ENCODE results near the gene SPATA6L.
A peak's percentile ranks its signal among the peaks of the same experiment; 100 is the strongest.

SPATA6L gene

GRCh38 chr9:4666042-4666699 is at the start of gene SPATA6L:
Gene SPATA6L (minus strand): TSS chr9:4666480. CDS start chr9:4666250, 230 bp downstream.
- peak in 1 of 2 donors; percentile 23 for DNase-seq (ENCODE audit: low read depth in 2 of 2)

DNA sequence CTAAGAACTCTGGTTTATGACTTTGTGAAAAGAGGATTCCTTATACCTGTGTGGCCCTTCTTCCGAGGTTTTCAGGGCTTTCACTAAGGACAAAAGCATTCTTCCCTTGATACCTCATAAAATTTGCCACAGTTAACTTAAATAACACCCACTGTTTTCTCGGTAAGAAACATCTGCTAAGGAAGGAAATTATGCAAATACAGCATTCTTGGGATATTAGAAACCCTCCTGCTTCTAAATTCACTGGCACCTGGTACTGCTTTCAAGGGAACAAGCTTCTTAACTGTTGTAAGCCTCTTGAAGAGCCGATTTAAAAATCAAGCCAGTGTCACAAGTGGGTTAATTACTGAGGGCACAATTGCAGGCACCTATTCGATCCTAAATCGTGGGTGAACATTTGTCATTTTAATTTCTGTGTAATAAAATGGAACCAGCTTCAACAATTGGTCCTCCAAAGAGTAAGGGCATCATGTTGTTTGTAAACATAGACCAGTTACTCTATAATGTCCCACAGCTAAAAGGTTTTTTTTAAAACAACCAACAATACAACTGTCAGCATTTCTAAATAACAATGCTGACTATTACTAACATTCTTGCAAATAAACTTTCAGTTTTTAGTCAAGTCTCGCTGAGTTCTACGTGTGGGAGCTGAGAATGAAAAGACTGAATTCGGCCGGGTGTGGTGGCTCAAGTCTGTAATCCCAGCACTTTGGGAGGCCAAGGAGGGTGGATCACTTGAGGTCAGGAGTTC is 48.2 kb upstream of the SPATA6L start:
- no peak for DNase-seq (ENCODE audit: low read depth in 2 of 2)

DNA sequence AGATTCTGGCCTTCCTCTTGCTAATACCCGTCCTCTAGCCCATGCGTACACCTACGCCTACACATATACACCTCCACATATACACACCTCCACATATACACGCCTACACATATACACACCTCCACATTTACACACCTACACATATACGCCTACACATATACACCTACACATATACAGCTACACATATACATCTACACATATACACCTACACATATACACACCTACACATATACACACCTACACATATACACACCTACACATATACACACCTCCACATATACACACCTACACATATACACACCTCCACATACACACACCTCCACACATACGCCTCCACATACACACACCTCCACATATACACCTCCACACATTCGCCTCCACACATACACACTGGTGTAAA is 47.6 kb upstream of the SPATA6L start:
- no peak for DNase-seq (ENCODE audit: low read depth in 2 of 2)

- no peak for DNase-seq (ENCODE audit: low read depth in 2 of 2)
Measured at GRCh38 chr9:4709380-4709779, 43.1 kb upstream of the SPATA6L start.

DNA sequence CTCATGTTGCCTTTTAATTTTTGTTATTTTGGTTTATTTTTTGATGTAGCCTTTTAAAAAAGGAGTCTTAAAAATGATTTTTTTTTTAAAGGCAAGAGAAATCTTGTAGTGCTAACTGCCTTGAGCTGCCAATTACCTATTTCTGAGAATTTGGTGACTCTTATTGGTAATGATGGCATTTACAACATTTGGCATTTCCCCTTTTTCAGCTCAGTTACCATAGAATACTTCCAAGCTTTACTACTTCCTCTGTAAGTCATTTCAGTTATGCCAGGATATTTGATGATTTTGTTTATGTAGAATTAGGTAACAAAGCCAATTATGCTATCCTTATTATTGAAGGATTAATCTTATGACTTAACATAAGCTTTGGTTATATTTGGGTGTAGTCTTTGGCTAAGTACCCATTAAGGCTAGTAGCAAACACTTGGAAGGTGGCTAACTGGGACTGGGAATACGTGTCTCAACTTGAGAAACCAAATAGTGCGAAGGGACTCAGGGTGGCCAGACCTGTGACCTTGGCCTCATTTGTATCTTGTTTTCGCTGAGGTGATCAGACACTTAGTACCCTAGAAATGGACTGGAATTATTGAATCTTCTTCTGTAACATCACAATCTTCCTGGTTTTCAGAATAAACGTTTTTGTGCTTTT is 40.8 kb upstream of the SPATA6L start:
- DNase-seq (ENCODE audit: low read depth in 2 of 2) = no peak

GRCh38 chr9:4706021-4706420 is 39.7 kb upstream of the SPATA6L start:
- DNase-seq (ENCODE audit: low read depth in 2 of 2) = no peak

DNA sequence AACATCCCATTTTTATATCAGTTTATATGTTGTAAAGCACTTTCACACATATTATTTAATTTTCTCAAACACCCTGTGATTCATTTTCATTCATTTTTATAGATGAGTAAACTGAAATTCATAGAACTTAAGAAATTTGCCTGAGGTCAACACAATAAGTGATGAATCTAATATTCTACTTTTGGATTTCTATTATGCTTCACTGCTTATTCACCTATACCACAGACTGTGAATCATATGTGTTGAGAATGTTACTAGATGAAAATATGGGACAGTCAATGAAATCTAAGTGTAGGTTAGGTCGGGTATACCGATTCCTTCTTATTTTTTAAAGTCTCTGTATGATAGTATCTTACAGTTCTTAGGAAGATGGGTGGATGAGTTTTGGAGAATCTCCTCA is 37.8 kb upstream of the SPATA6L start:
- DNase-seq (ENCODE audit: low read depth in 2 of 2) = no peak

DNA sequence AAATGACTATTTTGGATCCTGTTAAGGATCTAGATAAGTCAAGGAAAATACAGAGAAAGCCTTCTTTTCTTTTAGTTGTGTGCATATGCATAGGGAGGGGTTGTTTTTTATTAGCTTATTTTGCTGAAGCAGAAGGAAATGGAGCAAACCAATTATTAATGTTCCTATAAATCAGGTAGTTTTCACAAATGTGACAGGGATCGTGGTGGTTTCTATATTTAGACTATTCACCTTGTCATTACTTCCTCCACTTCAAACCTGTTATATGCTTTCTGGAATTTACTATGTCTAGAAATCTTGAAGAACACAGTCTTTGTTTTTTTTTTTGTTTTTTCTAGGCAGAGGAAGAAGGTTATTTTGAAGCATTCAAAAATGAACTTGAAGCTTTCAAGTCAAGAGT is 35.2 kb upstream of the SPATA6L start:
- no peak for DNase-seq (ENCODE audit: low read depth in 2 of 2)

DNA sequence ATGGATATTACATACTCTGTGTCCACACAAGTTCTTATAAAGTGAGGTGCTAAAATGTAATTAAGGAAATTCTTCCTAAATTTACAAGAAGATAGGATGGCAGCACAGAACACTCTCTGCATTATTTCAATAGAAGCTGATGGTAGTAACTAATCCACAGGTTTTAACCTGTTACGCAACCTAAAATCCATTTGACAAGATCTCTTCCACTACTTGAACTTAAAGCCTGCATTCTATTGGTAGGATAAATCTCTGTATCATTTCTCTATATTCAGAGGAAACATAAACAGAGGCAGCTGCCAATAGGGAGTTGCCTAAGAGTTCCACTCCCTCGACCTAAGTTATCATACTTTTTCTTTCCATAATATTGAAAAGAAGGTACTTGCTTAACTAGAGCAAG is 34.7 kb upstream of the SPATA6L start:
- no peak for DNase-seq (ENCODE audit: low read depth in 2 of 2)

- DNase-seq (ENCODE audit: low read depth in 2 of 2) = no peak
Measured at GRCh38 chr9:4700091-4700490, 33.8 kb upstream of the SPATA6L start.

DNA sequence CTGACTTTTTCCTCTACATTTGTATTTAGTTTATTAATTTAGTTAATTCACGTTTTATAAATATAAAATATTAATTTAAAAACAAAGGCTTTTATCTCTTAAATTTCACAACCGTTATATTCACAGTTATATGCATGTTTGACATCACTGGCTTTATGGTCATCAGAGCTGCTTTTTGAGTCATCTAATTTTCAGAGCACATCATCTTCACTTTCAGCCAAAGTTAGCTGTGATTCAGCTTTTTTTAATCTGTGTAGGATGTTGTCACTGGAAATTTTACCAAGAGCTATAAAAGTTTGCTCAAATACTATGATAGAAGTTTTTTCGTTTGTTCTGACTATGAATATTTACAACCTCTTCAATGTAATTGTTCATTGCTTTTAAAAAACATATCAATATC is 25.5 kb upstream of the SPATA6L start:
- DNase-seq (ENCODE audit: low read depth in 2 of 2) = no peak

GRCh38 chr9:4690144-4690543 is 23.9 kb upstream of the SPATA6L start:
- no peak for DNase-seq (ENCODE audit: low read depth in 2 of 2)

DNA sequence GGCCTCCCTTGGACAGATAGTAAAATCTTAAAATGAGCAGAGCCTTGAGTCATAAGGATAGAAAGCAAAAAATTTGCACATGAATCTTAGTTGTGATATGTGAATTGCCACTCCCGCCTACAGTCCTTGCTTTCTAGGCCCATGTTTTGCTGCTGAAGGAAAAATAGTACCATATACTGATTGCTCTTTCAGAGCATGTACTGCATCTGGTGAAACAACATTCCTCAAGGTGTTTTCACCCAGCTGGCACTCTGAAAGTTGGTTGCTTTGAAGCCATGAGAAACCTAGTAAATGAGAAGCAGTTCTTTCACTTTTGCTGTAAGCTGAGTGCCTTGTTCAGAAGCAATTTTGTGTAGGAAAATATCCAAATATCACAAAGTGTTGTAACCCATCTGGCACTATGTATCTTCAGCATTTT is 23.4 kb upstream of the SPATA6L start:
- no peak for DNase-seq (ENCODE audit: low read depth in 2 of 2)

- no peak for DNase-seq (ENCODE audit: low read depth in 2 of 2)
Measured at GRCh38 chr9:4689021-4689420, 22.7 kb upstream of the SPATA6L start.

DNA sequence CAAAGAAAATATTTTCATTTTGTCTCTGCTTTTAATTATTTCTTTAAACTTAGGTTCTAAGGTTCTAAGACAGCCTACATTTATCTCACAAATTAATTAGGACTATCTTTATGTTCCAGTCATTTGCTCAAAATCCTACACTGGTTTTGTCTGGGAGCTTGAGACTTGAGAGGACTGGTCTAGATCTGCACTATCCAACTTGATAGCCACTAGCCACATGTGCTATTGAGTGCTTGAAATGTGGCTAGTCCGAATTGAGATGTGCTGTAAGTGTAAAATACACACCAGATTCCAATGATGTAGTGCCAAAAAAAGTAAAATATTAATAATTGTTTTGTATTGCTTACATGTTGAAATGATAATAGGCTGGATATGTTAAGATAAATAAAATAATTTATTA is 20.3 kb upstream of the SPATA6L start:
- no peak for DNase-seq (ENCODE audit: low read depth in 2 of 2)

- DNase-seq (ENCODE audit: low read depth in 2 of 2) = no peak
Measured at GRCh38 chr9:4686112-4686511, 19.8 kb upstream of the SPATA6L start.

DNA sequence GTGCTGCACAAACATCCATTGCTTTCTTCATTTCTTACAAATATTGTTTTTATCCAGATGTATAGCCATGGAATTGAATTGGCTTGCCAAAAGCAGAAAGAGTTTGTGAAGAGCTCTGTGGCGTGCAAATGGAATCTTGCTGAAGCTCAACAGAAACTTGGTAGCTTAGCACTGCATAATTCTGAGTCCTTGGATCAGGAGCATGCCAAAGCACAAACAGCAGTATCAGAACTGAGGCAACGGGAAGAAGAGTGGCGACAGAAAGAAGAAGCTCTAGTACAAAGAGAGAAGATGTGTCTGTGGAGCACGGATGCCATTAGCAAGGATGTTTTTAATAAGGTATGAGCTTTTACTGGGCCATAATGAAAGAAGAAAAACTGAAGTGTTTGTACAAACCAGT is 18.5 kb upstream of the SPATA6L start:
- no peak for DNase-seq (ENCODE audit: low read depth in 2 of 2)

DNA sequence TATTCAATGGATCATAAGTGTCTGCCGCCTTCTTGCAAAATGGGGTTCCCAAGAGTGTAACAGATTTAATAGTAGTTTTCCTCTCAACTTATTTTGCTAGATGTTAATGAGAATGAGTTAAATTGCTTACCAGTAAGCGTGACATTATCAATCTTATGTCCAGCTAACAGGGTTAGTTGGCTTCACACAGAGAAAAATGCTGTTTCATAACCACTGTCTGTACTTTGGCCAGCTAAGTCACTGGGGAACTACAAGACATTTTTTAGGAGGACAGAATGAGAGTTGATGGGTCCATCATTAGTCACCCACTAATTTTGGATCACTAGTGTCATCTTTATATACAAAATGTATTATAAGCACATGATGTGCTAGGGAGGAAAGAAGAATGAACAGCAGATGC is 14.5 kb upstream of the SPATA6L start:
- no peak for DNase-seq (ENCODE audit: low read depth in 2 of 2)

DNA sequence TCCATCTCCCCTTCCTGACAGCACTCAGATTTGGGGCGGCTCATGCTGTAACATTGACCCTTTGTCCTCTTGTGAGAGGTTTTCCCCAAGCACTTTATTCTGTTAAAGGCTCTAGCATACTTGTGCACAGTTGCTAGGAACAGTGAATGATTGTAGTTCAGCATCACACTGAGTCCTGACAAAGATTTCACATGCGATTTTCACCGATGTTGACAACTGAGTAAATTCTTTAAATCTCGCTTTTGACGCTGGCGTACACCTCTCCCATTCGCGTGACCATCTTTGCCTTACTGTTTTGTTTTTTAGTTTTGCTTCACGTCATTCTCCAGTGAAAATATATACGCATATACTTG is 13.9 kb upstream of the SPATA6L start:
- DNase-seq (ENCODE audit: low read depth in 2 of 2) = no peak

DNA sequence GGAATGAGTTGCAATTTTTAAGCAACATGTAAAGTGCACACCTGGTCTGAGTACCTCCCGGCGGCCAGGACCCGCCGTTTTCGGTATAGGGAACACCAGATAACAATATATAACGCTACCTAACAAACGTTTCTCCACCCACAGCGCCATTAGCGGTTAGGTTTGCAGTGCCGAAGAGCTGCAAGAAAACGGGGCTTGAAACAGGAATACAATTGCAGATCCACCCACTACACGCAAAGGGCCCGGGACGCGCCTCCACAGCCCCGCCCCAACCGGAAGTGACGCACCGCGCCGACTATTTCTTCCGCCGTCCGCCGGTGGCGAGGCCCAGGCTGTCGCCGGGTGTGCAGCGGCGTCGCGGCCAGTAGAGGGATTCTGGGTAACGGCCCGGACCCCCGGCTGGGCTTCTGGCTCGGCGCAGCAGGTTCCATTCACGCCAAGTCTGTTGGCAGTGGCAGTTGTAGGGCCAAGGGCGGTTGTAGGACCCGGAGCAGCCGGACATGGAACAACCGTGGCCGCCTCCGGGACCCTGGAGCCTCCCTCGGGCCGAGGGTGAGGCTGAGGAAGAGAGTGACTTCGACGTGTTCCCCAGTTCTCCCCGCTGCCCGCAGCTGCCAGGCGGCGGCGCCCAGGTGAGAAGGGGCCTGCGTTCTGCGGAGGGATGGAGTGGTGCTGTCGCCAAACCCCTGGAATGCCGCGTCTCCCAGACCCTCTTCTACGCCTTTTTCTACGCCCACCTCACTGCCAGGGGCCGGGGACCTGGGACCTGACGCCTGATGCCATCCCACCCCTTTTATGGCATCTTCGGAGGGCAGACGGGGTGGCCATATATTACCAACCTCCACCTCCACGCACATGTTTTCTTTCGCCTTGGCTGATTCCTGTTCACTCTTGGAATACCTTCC is 13.2 kb upstream of the SPATA6L start, which contains the start of gene CDC37L1:
TSS of gene CDC37L1 (plus strand) at position 302 of the 905 bp plus-strand sequence. CDS start at position 501, 199 bp downstream.
- DNase-seq (ENCODE audit: low read depth in 2 of 2) = peak; percentile 95 to 97

DNA sequence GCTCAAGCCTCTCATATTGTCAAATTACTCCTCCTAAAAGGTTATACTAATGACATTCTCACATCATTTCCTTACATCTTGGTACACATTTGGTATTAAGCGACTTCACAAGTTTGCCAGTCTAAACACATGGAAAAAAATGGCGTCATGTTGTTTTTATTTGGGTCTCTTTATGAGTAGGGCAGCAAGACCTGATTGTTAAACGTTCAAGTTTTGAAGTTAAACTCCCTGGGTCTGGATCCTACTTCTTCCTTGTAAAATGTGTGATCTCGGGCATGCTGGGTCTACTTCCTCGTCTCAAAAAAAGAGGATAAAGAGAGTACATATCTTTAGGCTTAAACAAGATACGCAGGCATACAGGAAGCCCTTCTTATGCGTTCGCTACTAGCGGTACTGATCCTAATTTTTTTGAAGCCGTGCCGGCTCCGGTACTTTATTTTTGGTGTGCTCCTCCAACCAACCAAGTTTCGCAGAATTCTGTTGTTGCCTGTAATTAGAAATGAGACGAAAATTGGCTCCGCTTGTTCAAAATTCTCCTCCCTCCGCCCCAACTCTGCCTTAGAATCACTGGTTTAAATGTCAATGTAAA is 12.5 kb upstream of the SPATA6L start:
- peak in 1 of 2 donors; percentile 5 for DNase-seq (ENCODE audit: low read depth in 2 of 2)
